ENCODE data around the gene DIPK2A.

The DIPK2A gene

GRCh38 chr3:143979041-143979440 is 7.4 kb downstream of the DIPK2A start:
- TF ChIP-seq, protein P1, sequence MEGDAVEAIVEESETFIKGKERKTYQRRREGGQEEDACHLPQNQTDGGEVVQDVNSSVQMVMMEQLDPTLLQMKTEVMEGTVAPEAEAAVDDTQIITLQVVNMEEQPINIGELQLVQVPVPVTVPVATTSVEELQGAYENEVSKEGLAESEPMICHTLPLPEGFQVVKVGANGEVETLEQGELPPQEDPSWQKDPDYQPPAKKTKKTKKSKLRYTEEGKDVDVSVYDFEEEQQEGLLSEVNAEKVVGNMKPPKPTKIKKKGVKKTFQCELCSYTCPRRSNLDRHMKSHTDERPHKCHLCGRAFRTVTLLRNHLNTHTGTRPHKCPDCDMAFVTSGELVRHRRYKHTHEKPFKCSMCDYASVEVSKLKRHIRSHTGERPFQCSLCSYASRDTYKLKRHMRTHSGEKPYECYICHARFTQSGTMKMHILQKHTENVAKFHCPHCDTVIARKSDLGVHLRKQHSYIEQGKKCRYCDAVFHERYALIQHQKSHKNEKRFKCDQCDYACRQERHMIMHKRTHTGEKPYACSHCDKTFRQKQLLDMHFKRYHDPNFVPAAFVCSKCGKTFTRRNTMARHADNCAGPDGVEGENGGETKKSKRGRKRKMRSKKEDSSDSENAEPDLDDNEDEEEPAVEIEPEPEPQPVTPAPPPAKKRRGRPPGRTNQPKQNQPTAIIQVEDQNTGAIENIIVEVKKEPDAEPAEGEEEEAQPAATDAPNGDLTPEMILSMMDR (IDR thresholded peaks at IDR 0.05; ENCODE audit: low read depth, low read length, missing control alignments): no peak
- no peak overlapping the region for H3K4me3 ChIP-seq (ENCODE audit: low read depth, low read length)
- in situ Hi-C loops (cut with HindIII; ENCODE audit: low sequenced_read_pairs): no loop called here
- DNase-seq (ENCODE audit: low read depth): no peak

DNA sequence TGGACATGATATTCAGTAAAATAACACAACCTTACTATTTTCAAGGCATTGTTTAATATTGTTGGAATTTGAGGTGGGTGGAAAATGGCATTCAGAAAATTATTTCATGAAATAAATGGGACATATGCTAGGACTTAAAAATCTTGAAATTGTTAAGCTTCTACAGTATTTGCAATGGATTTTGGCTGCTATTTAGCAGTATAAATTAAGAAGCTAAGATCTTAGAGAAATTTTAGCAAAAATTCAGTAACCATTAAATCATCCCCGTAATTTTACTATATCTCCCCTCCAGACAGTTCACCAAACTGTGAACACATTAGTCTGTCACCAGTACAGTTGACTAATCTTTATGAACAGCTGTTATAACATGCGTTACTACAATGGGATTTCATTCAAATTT is 8.2 kb downstream of the DIPK2A start:
- no peak for DNase-seq (ENCODE audit: low read depth)
- TF ChIP-seq, protein P1 (IDR thresholded peaks at IDR 0.05; ENCODE audit: low read depth, low read length, missing control alignments): no peak
- no peak overlapping the region for H3K4me3 ChIP-seq (ENCODE audit: low read depth, low read length)
- in situ Hi-C loops (cut with HindIII; ENCODE audit: low sequenced_read_pairs): no loop called here

DNA sequence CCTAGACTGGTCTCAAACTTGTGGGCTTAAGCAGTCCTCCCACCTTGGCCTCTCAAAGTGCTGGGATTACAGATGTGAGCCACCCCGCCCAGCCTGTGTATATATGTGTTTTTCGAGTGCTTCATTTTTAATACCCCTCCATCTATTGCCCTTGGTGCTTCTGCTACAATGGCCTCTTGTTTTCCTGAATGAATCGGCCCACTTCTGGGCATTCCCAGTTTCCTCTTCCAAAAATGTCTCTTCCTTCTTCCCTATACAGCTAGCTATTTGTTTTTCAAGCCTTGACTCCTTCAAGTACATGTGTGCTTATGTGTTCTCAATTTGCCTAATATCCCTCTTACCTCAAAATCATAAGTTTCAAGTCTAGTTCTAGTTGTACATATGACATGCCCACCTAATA is 16.7 kb downstream of the DIPK2A start:
- TF ChIP-seq, protein P1 (IDR thresholded peaks at IDR 0.05; ENCODE audit: low read depth, low read length, missing control alignments): no peak
- H3K4me3 ChIP-seq (ENCODE audit: low read depth, low read length): no peak overlapping the region
- no peak for DNase-seq (ENCODE audit: low read depth)
- in situ Hi-C loops (cut with HindIII; ENCODE audit: low sequenced_read_pairs): no loop called here

- TF ChIP-seq, protein P1 (IDR thresholded peaks at IDR 0.05; ENCODE audit: low read depth, low read length, missing control alignments): no peak
- no peak for DNase-seq (ENCODE audit: low read depth)
- in situ Hi-C loops (cut with HindIII; ENCODE audit: low sequenced_read_pairs): no loop called here
- H3K4me3 ChIP-seq (ENCODE audit: low read depth, low read length): no peak overlapping the region
Measured at GRCh38 chr3:143989461-143989860, 17.8 kb downstream of the DIPK2A start.

DNA sequence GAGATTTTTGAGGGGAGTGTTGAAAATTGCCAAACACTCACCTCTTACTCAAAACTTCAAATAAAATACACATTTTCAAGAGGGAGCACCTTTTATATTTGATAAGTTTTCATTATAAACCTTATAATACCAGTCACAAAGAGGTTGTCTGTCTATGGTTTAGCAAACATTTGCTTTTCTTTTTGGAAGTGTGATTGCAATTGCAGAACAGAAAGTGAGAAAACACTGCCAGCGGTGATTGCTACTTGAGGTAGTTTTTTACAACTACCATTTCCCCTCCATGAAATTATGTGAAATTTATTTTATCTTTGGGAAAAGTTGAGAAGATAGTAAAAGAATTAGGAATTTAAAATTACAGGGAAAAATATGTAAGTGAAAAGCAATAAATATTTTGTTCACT is 20.1 kb downstream of the DIPK2A start:
- no peak overlapping the region for H3K4me3 ChIP-seq (ENCODE audit: low read depth, low read length)
- no peak for DNase-seq (ENCODE audit: low read depth)
- in situ Hi-C loops (cut with HindIII; ENCODE audit: low sequenced_read_pairs): no loop called here
- TF ChIP-seq, protein P1 (IDR thresholded peaks at IDR 0.05; ENCODE audit: low read depth, low read length, missing control alignments): no peak

DNA sequence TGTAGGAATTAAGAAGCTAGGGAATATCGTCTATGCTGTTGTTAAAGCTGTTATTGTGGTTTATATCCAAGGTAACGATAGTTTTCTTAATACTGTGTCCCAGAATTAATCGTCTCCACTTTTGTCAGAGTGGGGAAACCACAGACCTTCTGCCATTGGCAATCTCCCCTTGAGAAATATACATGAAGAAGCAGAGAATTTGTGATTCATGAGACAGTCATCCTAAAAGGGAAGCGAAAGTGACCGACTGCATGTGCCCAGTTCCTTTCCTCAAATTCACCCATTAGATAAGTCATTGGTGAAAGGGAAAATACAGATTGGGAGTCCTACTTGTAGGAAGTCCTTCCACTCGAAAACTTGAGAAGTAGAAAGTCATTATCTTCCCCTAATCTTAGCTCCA is 26.6 kb downstream of the DIPK2A start:
- peak; percentile 80 for DNase-seq (ENCODE audit: low read depth)
- no peak overlapping the region for H3K4me3 ChIP-seq (ENCODE audit: low read depth, low read length)
- in situ Hi-C loops (cut with HindIII; ENCODE audit: low sequenced_read_pairs): no loop called here
- TF ChIP-seq, protein P1 (IDR thresholded peaks at IDR 0.05; ENCODE audit: low read depth, low read length, missing control alignments): no peak

DNA sequence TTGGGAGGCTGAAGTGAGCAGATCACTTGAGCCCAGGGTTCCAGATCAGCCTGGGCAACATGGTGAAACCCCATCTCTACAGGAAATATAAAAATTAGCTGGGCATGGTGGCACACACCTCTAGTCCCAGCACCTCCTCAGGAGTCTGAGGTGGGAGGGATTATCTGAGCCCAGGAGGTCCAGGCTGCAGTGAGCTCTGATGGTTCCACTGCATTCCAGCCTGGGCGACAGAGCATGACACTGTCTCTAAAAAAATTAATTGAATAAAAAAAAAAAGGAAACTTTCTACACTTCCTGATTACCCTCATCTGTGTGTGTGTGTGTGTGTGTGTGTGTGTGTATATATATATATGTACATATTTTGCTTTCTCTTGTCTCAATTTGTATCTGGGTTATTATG is 31.4 kb downstream of the DIPK2A start:
- TF ChIP-seq, protein P1 (IDR thresholded peaks at IDR 0.05; ENCODE audit: low read depth, low read length, missing control alignments): no peak
- DNase-seq (ENCODE audit: low read depth): no peak
- in situ Hi-C loops (cut with HindIII; ENCODE audit: low sequenced_read_pairs): no loop called here
- no peak overlapping the region for H3K4me3 ChIP-seq (ENCODE audit: low read depth, low read length)

Measured in astrocyte of the cerebellum (primary cell).